NCI-H526 (cell line): ENCODE data around the gene CMYA5.
"Not testable (repeated sequence)": the region's sequence is repeated elsewhere in the genome, so short reads cannot be mapped to it uniquely, and the experiment has no call there.

Experiments used
- DNase-seq, 2 experiments: peaks; one replicate each; lab custom pipeline; 2025; lab: John Stamatoyannopoulos, UW

CMYA5 gene

DNA sequence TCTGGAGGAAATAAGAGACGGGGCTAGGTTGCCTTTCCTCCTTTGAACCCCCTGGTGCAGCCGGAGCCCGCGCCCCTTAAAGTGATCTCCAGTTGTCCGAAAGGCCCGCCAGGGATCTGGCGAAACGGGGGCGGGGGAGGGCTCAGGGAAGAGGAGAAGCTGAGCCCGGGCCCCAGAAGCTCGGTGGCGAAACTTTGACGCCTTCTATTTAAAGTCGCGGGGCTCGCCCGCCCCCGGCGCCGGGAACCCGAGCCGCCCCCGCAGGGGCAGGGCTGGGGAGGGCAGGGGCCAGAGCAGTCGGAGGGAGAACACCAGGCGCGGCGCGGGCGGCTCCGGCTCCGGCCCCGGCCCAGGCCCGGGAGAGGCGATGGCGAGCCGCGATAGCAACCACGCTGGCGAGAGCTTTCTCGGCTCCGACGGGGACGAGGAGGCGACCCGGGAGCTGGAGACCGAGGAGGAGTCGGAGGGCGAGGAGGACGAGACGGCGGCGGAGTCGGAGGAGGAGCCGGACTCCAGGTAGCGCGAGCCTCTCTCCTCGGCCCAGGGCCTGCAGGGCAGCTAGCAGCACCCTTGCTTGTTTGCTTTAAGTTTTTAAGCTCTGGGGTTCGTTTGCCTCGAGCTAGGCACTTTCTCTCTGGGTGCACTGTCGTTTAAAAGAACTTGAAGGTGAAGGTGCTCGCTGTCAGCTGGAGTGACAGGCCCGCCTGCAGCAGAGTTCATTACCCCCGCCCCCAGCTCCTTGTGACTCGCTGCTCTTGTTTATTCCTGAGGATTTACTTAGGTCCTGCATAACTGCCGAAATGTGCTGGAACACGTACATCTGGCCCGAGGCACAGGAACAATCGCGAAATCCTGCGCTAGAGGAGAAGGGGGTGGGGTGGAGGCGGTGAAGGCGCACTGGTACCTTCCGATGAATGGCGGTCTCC is at the start of gene CMYA5:
Gene CMYA5 (plus strand): TSS at position 296 of the 926 bp plus-strand sequence. CDS start 72 bp downstream, at position 368.
- DNase-seq: no peak

DNA sequence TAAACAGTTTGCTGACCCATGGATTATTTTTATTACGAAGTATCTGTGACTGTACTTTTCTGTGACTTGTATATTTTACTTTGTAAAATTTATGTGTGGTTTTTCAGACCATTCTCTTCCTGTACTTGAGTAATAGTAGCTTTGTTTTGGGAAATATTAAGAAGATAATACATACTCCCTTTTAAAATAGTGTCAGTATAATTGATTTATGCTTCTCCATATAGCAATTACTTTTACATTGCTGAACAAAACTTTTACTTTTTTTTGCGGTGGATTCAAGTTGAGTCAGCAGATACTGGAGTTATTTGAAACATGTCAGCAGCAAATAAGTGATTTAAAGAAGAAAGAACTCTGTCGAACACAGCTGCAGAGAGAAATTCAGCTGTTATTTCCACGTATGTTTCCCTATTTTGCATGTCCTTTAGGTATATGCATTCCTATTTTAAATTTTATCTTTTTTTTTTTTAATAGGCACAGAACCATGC is 49.0 kb upstream of the CMYA5 start:
- DNase-seq: no peak

DNA sequence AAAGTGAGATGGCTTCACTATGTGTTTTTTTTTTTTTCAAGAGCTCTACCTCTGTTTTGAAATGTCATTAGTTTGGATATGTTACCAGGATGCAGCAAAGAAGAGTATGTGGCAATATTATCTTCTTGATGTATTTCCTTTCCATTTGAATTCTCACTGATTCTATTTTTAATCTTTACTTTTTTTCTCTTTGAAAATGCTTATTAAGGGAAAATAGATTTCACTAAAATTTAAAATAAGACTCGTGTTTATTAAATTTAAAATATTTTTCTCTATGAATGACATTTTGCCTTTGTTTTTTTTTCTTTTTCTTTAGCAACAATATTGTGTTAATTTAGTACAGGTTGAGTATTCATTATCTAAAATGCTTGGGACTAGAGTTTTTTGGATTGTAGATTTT is 48.2 kb upstream of the CMYA5 start:
- no peak for DNase-seq

DNA sequence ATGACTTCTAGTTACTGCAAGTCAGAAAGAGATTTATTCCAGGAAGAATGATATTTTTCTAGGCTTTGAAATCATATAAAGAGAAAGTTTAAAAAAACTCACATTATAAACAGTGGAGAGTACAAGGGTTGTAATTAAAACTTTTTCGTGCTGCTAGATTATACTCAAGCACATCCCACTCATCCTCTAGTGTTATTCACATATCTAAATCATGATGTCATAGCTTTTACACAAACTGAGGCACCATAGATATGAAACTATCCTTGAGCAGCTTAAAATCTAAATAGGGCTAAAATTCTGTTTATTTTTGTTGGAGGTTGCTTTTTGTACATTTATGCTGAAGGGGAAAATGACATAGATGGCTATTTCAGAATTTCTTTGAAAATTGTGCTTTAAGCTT is 47.4 kb upstream of the CMYA5 start:
- no peak for DNase-seq

DNA sequence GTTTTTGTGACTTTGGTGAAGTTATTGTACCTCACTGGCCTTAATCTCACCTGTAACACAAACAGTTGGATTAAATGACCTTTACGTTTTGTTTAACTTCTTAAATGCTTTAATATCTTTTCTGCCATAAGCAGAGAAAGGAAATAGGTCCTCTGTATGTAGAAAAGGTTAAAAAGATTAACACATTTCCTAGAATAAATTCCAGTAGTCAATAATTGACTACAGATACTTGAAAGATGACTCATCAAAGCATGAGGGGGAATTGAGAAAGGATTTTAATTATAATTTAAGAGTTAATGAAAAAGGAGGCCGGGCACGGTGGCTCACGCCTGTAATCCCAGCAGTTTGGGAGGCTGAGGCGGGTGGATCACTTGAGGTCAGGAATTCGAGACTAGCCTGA is 35.8 kb upstream of the CMYA5 start:
- DNase-seq: no peak

DNA sequence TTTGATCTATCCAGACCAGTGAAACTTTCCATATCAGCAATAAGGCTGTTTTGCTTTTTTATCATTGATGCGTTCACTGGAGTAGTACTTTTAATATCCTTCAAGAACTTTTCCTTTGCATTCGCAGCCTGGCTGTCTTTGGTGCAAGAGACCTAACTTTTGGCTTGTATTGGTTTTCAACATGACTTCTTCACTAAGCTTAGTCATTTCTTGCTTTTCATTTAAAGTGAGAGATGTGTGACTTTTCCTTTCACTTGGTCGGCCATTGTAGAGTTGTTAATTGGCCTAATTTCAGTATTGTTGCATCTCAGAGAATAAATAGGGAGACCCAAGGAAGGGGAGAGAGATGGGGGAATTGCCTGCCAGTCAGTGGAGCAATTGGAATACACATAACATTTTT is 26.4 kb upstream of the CMYA5 start:
- DNase-seq: no peak

DNA sequence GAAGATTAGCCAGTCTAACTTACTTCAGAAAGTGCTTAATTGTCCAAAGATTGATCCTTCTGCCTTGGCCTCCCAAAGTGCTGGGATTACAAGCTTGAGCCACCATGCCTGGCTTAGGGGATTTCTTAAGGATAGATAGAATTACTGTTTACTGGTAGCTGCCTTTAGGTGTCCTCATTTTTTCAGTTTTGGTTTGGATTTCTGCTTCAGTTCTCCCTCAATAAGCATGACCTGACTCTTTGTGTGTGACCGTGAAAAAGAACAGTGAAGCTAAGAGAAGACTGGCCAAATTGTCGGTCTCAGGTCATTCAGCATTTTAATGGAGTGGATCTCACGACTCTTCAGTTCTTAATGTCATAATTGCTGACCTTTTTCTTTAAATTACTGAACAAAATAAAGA is 22.9 kb upstream of the CMYA5 start:
- no peak for DNase-seq

DNA sequence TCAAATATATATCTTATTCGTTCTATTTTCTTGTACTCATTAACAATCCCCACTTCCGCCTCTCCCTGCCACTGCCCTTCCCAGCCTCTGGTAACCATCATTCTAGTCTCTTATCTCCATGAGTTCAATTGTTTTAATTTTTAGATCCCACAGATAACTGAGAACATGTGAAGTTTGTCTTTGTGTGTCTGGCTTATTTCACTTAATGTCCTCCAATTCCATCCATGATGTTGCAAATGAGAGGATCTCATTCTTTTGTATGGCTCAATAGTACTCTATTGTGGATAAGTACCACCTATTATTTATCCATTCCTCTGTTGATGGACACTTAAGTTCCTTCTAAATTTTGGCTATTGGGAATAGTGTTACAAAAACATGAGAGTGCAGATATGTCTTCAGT is 17.2 kb upstream of the CMYA5 start:
- no peak for DNase-seq

DNA sequence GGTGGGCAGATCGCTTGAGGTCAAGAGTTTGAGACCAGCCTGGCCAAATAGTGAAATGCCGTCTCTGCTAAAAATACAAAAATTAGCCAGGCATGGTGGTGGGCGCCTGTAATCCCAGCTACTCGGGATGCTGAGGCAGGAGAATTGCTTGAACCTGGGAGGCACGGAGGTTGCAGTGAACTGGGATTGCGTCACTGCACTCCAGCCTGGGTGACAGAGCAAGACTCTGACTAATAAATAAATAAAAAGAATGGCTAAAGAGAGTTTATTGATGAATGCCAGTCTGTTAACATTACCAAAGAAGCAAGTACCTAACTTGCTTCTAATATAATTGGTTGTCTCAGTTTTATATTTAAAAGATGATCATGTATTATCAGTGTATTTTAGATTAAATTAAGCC is 13.3 kb upstream of the CMYA5 start:
- DNase-seq: not testable (repeated sequence)

DNA sequence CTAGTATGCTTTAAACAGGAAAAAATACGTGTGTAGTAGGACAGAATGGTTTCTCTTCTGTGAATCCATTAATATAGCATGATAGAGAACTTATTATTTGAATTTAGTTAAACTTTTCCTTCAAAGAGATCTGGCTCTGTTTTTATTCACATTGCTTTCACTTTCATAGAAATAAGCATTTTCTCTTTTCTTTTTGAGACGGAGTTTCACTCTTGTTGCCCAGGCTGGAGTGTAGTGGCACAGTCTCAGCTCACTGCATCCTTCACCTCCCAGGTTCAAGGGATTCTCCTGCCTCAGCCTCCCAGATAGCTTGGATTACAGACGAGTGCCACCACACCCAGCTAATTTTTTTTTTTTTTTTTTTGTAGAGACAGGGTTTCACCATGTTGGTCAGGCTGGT is 7.5 kb upstream of the CMYA5 start:
- DNase-seq: not testable (repeated sequence)

DNA sequence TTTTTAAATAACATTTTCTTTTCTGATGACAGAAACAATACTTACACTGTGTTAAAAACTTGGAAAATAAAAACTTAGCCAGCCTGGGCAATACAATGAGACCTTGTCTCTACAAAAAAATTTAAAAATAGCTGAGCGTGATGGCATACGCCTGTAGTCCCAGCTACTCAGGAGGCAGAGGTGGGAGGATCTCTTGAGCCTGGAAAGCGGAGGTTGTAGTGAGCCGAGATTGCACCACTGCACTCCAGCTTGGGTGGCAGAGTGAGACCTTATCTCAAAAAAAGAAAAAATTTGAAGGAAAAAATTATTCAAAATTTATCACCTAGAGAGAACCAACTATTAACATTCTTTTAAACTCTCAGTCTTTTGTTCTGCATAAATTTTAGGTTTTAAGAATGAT is 4.9 kb upstream of the CMYA5 start:
- no peak for DNase-seq

DNA sequence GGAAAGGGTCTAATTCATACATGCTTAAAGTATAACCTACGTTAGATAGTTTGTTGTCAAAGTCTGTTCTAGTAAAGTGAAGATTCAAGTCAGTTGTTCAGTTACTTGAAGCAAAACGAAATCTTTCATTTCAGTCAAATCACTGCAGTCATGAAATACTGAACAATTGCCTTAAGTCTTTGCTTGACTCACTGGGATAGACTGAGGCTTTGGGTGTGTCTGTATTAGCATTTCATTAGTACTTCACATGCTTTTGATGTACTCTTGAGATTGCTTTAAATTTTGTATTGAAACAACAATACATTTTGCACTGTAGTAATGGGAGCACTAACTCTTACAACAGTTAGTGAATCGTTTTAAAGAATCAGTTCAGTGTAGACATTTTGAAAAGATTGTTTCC is 4.0 kb upstream of the CMYA5 start:
- DNase-seq: no peak

DNA sequence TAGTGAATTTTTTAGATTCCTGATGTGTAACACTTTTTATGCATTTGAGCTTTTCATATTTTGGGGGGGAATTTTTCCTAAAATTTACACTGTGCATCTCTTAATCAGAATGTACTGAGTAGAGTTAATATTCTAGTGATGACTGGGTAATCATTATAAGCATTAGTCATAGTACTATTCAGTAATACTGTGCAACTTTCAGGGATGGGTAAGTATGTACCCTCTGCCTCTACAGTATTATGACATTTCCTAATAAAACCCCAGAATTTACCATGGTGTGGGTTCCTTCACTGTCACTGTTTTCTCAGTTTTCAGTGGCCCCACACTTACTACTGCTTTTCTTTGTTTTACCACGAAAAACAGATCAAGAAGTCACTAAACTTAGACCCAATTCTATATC is 2.8 kb upstream of the CMYA5 start:
- no peak for DNase-seq

DNA sequence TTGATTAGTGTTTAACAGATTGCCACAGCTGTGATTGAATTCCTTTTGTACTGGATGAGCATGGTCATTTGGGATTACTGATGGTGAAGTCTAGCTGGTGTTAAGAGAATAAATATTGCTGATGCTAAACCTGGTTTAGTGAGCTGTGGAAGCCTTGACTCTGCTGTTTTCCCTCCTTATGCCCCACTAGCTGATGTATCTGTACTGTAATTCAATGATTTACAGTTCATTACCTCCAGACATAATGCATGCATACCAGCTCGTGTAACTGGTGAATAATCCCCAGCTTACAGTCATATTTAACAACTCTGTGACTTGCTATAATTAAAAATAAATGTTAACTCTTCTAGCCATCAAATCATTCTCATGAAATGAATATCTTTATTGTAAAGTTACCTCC is 1.7 kb upstream of the CMYA5 start:
- DNase-seq: no peak

DNA sequence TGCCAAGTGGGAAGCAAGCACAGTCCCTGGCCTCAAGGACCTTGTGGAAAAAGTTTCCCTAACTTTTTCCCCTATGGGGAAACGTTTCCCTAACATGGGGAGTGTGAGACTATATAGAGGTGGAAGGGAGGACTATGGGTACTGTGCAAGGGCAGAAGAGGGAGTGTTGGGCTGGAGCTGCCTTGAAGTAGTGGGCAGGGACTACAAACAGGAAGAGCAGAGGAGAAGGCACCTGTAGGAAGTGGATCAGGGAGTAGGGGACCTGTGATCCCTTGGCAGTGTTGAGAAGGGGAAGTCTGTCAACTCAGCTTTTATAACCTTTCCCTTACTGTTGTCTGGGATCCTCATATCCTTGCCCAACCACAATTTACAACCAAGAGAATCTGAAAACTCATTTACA is 1.4 kb downstream of the CMYA5 start:
- DNase-seq: no peak

DNA sequence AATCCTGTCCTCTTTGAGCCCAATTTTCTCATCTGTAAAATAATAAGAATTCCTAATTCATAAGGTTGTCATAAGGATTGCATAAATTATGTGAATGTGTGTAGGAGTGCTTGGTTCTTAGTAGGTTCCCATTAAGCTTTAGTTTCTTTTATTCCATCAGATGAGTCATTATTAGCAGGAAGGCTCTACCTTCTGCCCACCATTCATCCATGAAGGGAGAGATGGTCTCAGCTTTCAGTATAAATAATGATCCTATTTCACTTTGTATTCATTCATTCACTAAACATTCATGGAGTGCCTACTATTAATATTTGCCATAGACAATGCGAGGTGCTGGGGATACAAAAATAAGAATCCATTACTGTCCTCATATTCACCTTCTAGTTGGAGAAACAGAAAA is 3.0 kb downstream of the CMYA5 start:
- DNase-seq: no peak

DNA sequence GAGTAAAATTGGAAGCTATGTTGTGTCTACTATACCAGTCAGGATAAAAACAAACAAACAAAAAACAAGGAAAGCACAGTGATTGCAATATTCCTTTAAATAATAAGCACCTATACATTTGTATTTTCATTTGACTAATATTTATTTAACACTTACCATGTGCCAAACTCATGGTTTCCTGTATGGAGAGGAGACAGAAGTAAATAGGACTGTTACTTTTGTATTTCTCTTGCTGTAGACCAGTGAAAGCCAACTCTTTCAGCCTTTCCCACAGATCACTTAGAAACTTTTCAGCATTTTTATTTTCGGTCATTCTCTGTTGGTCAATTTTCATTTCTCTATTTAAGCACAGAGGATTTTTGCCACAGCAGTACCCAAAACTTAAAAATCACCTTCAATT is 4.5 kb downstream of the CMYA5 start:
- no peak for DNase-seq

DNA sequence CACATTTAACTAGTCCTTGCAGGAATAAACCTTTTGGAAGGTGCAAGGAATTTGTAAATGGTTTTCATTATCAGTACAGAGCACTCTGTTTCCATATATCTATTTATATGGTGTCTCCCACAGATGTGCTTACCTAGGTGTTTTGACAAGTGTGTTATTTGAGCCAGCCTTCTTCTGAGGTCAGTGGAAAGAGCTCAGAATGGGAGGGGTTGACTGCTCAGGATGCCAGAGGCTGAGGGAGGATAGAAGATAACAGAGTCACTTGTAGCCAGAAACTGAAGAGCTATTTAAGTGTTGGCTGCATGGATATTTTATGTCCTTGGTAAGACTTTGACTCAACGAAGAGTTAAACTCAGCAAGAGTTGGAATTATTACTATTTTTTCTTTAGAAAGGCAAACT is 5.0 kb downstream of the CMYA5 start:
- no peak for DNase-seq

DNA sequence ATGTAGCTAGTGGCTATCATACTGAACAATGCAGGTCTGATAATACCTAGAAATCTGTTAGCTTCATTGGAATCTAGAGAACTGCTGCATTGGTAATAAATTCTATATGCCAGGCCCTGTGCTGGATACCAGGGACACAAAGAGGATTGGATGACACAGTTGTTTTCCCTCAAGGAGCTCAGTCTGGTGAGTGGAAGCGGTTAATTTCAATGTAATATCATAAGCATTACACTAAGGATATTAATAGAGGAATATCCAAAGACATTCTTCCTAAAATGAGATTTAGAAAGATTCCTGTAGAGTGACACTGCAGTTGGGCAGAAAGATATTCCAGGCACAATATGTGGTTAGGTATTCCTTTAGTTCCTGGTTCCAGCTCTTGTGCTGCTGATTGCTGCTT is 5.9 kb downstream of the CMYA5 start:
- DNase-seq: no peak

DNA sequence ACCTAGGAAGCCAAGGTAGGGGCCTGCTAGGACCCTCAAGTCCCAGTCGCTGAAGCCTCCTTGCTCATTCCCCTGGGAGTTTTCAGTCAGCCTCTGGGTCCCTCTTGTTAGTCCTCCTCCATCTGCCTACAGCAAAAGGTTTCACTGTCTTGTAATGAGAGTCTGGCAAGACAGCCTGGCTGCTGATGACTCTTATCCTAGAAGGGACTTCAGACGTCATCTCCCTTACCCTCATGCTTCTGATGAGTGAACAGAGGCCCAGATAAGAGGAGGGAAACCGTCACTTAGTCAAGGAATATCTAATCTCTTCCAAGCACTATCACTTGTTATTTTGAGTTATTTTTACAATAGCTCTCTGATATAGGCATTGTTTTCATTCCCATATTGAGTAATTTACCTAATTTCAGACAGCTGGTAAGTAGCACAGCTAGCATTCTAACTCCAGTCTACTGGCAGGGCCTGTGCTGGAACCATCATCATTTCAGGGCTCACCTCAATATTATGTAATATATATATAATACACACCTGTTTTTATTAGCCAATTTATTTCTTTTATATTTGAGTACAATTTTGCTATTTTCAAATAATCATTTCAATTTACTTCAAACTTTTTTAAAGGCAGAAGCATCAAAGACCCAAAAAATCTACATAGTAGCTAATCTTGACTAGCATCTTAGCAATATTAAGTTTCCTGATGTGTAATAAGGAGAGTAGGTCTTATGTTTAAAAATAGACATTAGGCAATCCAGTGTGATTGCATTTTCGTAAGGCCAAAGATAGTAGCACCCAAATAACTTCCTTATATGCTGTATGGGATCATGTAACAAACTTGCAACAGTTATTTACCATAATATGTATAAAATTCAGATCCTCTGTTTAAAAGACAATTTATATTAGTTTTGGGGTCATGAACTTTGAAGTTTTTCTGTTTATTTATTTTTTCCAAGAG is 7.9 kb downstream of the CMYA5 start:
- no peak for DNase-seq

DNA sequence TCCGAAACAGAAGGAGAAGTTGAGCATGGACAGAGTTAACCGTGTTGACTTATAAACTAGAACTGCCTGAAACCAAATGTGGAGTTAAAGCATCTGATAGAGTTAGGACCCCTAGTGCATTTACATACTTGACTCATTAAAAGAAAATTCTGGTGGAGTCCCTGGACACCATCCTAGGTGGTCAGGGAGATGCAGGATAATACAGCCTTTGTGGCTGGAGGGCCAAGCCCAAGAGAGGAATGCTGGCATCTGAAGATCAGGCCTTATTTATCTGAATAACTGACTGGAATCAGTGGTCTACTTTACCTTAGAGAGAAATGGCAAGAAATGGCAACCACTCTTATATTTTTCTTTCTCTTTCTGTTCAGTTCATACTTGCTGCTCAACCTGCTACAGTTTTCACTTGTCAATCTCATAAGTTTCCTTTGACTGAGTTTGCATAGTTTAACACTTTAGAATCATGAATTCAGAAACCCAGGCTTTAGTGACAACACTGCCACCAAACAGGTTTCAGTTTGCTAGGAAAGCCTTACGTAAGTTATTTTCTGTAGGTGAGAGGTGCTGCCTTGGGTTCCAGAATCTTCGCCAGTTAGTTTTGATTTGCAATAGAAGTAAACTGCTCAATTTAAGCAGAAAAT is 10.2 kb downstream of the CMYA5 start:
- DNase-seq: no peak
